ENCODE measurements around the gene SYNGR2. TPM values are rescaled to one million over a fixed set of nuclear protein-coding genes. Genes with fewer than 3 reads are reported as not detected.
A peak's percentile ranks its signal among the peaks of the same experiment; 100 is the strongest.

The SYNGR2 gene
- total RNA-seq, 1 donor from 2014 or later = 636 TPM

DNA sequence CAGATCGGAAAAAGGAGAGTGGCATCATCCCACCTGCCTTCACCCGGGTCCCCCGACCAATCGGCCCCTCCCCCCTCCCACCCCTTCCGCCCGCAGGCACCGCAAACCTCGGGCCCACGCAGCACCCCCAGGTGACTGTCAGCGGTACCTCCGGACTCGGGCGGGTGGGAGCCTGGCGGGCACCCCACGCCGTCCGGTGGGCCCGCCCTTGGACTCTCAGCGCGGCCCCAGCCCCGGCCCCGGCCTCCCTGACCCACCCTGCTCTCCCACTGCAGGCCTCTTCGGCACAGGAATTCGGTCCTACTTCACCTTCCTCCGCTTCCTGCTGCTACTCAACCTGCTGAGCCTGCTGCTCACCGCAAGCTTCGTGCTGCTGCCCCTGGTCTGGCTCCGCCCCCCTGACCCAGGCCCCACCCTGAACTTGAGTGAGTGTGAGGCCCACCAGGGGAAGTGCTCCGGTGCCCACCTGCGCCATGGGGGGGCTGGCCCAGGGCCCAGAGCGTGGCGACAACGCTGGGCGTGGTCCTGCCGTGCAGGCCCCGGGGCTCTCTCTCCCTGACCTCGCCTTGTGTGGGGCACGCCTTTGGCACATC is 36.2 kb upstream of the SYNGR2 start:
- Mint-ChIP-seq H3K9me3 (no peaks in the 10 kb centered on the region), H3K4me3 (peak overlapping the region; percentile 95), H3K27me3 (no peaks in the 10 kb centered on the region), H3K4me1 (peaks cover 74% of the 10 kb centered on the region), H3K36me3 (ENCODE audit: low read depth) (peaks cover 51% of the 10 kb centered on the region), H3K27ac (peak overlapping the region; percentile 81)
- no peak for TF ChIP-seq CTCF (IDR thresholded peaks at IDR 0.05)
- DNase-seq = peak; percentile 85
- peak; percentile 65 for ATAC-seq (ENCODE audit: low read depth)
- CTCF ChIA-PET = interaction anchor here (1.0 to 15.7 kb wide), 3 partner anchors 9 to 43 kb away, joined by 3 to 220 read pairs (median 14); no protein-coding TSS in a partner anchor
- intact Hi-C loops (cut with micrococcal nuclease) = loop anchor here (1.0 to 5.0 kb wide), 9 partner anchors 8 to 810 kb away; partner anchors contain the start of gene SYNGR2
- POLR2A ChIA-PET = interaction anchor here (0.6 to 48.2 kb wide), 7 partner anchors 1 to 792 kb away, joined by 3 to 2404 read pairs (median 7); partner anchors contain the start of genes AFMID, C17orf99, SYNGR2 and TK1

DNA sequence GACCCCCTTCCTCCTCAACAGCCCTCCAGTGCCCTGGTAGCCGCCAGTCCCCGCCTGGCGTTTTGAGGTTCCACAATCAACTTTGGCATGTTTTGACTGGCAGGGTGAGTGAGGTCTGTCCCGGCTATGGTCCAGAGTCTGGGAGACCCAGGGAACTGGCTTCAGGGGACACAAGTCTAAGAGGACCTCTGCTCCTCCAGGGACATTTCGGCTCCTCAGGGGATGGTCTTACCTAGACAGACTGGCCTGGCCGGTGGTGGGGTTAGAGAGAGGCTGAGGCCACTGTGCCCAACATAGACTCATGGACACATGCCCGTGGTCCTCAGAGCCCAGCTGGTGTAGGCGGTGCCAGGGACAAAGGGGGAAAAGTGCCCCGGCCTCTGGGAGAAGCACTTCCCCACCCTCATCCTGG is 35.6 kb upstream of the SYNGR2 start:
- DNase-seq (no peak), ATAC-seq (ENCODE audit: low read depth) (no peak)
- peaks cover 78% of the 10 kb centered on the region for H3K4me1 Mint-ChIP-seq
- H3K36me3 Mint-ChIP-seq (ENCODE audit: low read depth) = peaks cover 55% of the 10 kb centered on the region
- intact Hi-C loops (cut with micrococcal nuclease) = loop anchor here (1.0 to 5.0 kb wide), 9 partner anchors 8 to 810 kb away; partner anchors contain the start of gene SYNGR2
- H3K4me3 Mint-ChIP-seq = peak overlapping the region; percentile 95
- POLR2A ChIA-PET = interaction anchor here (0.7 to 48.2 kb wide), 6 partner anchors 1 to 791 kb away, joined by 3 to 2404 read pairs (median 524); partner anchors contain the start of genes AFMID, C17orf99, SYNGR2 and TK1
- CTCF ChIA-PET = interaction anchor here (0.6 to 15.7 kb wide), 4 partner anchors 9 to 42 kb away, joined by 3 to 220 read pairs (median 8); no protein-coding TSS in a partner anchor
- H3K9me3 Mint-ChIP-seq = no peaks in the 10 kb centered on the region
- peak overlapping the region; percentile 81 for H3K27ac Mint-ChIP-seq
- no peak for TF ChIP-seq CTCF (IDR thresholded peaks at IDR 0.05)
- H3K27me3 Mint-ChIP-seq = no peaks in the 10 kb centered on the region

- no peak for TF ChIP-seq CTCF (IDR thresholded peaks at IDR 0.05)
- CTCF ChIA-PET = interaction anchor here (0.6 to 15.7 kb wide), 6 partner anchors 8 to 117 kb away, joined by 3 to 220 read pairs (median 6); no protein-coding TSS in a partner anchor
Observed at GRCh38 chr17:78133179-78133951, 35.0 kb upstream of the SYNGR2 start.

GRCh38 chr17:78133971-78134898 is 34.1 kb upstream of the SYNGR2 start:
- H3K4me3 Mint-ChIP-seq = peak overlapping the region; percentile 95

More at GRCh38 chr17:78133179-78133951, 35.0 kb upstream of the SYNGR2 start:
- H3K27me3 Mint-ChIP-seq = no peaks in the 10 kb centered on the region
- DNase-seq (no peak), ATAC-seq (ENCODE audit: low read depth) (no peak)
- no peaks in the 10 kb centered on the region for H3K9me3 Mint-ChIP-seq
- intact Hi-C loops (cut with micrococcal nuclease) = loop anchor here (5.0 kb wide), 4 partner anchors 119 to 811 kb away; no protein-coding TSS in a partner anchor
- H3K36me3 Mint-ChIP-seq (ENCODE audit: low read depth) = peaks cover 55% of the 10 kb centered on the region
- peak overlapping the region; percentile 81 for H3K27ac Mint-ChIP-seq
- POLR2A ChIA-PET = interaction anchor here (3.1 to 48.2 kb wide), 4 partner anchors 2 to 40 kb away, joined by 22 to 2404 read pairs (median 1040); partner anchors contain the start of genes AFMID, C17orf99, SYNGR2 and TK1
- H3K4me1 Mint-ChIP-seq = peaks cover 84% of the 10 kb centered on the region
- H3K4me3 Mint-ChIP-seq = peak overlapping the region; percentile 95

More at GRCh38 chr17:78133971-78134898, 34.1 kb upstream of the SYNGR2 start:
- no peaks in the 10 kb centered on the region for H3K27me3 Mint-ChIP-seq
- peak; percentile 69 for TF ChIP-seq CTCF (IDR thresholded peaks at IDR 0.05)
- CTCF ChIA-PET = interaction anchor here (0.7 to 15.7 kb wide), 9 partner anchors 14 to 116 kb away, joined by 3 to 220 read pairs (median 4); no protein-coding TSS in a partner anchor
- POLR2A ChIA-PET = interaction anchor here (0.6 to 48.2 kb wide), 6 partner anchors 3 to 176 kb away, joined by 3 to 2404 read pairs (median 531); partner anchors contain the start of genes AFMID, C17orf99, SYNGR2 and TK1
- H3K9me3 Mint-ChIP-seq = no peaks in the 10 kb centered on the region
- peaks cover 87% of the 10 kb centered on the region for H3K4me1 Mint-ChIP-seq
- intact Hi-C loops (cut with micrococcal nuclease) = loop anchor here (1.0 to 5.0 kb wide), 6 partner anchors 22 to 812 kb away; no protein-coding TSS in a partner anchor
- H3K36me3 Mint-ChIP-seq (ENCODE audit: low read depth) = peaks cover 55% of the 10 kb centered on the region
- peak; percentile 15 for ATAC-seq (ENCODE audit: low read depth)
- peak; percentile 59 for DNase-seq
- H3K27ac Mint-ChIP-seq = peak overlapping the region; percentile 81

Data from activated B cell treated with CpG ODN at 0.5 μM for 24 hours (primary cell).